Vagina (tissue), 2 donors: ENCODE measurements around the gene POM121L2. TPM values are rescaled to one million over a fixed set of nuclear protein-coding genes. Genes with fewer than 3 reads are reported as not detected.

Source experiments
- DNase-seq, 2 donors: peaks; one replicate each; pipeline ENCODE4 v3.0.0-alpha.2; 2017; ENCODE audit errors: extremely low spot score in 2 of 2
- H3K27ac ChIP-seq: fragments of 200-600 bp; sonication (generic); one replicate; pipeline ENCODE4 v1.5.1; 2019
- H3K27me3 ChIP-seq: fragments of 200-600 bp; sonication (generic); one replicate; pipeline ENCODE4 v1.5.1; 2019
- H3K36me3 ChIP-seq, 2 donors: fragments of 200-600 bp; sonication (generic); one replicate each; pipeline ENCODE4 v1.5.1; 2017 to 2019
- H3K4me1 ChIP-seq: fragments of 200-600 bp; sonication (generic); one replicate; pipeline ENCODE4 v1.5.1; 2019
- H3K4me3 ChIP-seq, 2 donors: fragments of 200-600 bp; sonication (generic); 1 replicate in 1 of 2; 2 replicates in 1 of 2; pipeline ENCODE4 v1.5.1; 2016 to 2019
- H3K9me3 ChIP-seq: fragments of 200-600 bp; sonication (generic); one replicate; pipeline ENCODE4 v1.5.1; 2019
- POLR2A ChIP-seq, 2 donors: fragments of 450-650 bp; IDR thresholded peaks; one replicate each; pipeline ENCODE4 v1.6.1; 2017; ENCODE audit warnings: antibody characterized with exemption in 2 of 2, mild to moderate bottlenecking in 2 of 2, moderate library complexity in 2 of 2
- POLR2AphosphoS5 ChIP-seq, 2 donors: sonication (generic); formaldehyde crosslinking; IDR thresholded peaks; one replicate each; pipeline ENCODE4 v1.9.0; 2017; ENCODE audit warnings: antibody characterized with exemption in 2 of 2, mild to moderate bottlenecking in 2 of 2, low read depth in 1 of 2; ENCODE audit not compliant: insufficient read depth in 1 of 2
- intact Hi-C: fragments of 100-400 bp; cut with DNase I; formaldehyde crosslinking; loops from one replicate; pipeline ENCODE4 v1.15.1; 2023
- total RNA-seq: library from RNA; depleted of rRNA; stranded (reverse); fragments of >200 nt; gene quantifications from one replicate; pipeline ENCODE4 v1.2.3, GENCODE V29; 2016
- TF ChIP-seq, protein P1 (sequence below), 3 experiments: fragments of 450-650 bp in 2 of 3; fragments of 200-600 bp in 1 of 3; sonication (generic) in 1 of 3; IDR thresholded peaks; one replicate each; pipeline ENCODE4 v1.5.1; 2017 to 2019; ENCODE audit warnings: antibody characterized with exemption in 3 of 3, mild to moderate bottlenecking in 2 of 3, moderate library complexity in 2 of 3

The POM121L2 gene
- total RNA-seq, 1 donor from 2014 or later, result not detected

- intact Hi-C loops, result no loop called here
- DNase-seq, result no peak
- Histone ChIP-seq H3K27ac (no peak overlapping the region), H3K4me1 (no peaks in the 10 kb centered on the region), H3K27me3 (no peaks in the 10 kb centered on the region), H3K9me3 (no peaks in the 10 kb centered on the region), H3K4me3 (no peak overlapping the region), H3K36me3 (no peaks in the 10 kb centered on the region)
- TF ChIP-seq POLR2AphosphoS5 (IDR thresholded peaks at IDR 0.05; ENCODE audit: insufficient read depth in 1 of 2, low read depth in 1 of 2) (no peak), POLR2A (IDR thresholded peaks at IDR 0.05) (no peak)
Measured at GRCh38 chr6:27297857-27298730, 14.0 kb downstream of the POM121L2 start.

- Histone ChIP-seq H3K27ac (no peak overlapping the region), H3K4me3 (no peak overlapping the region), H3K36me3 (no peaks in the 10 kb centered on the region), H3K27me3 (no peaks in the 10 kb centered on the region), H3K9me3 (no peaks in the 10 kb centered on the region), H3K4me1 (no peaks in the 10 kb centered on the region)
- no peak for DNase-seq
- TF ChIP-seq POLR2AphosphoS5 (IDR thresholded peaks at IDR 0.05; ENCODE audit: insufficient read depth in 1 of 2, low read depth in 1 of 2) (no peak), POLR2A (IDR thresholded peaks at IDR 0.05) (no peak)
- intact Hi-C loops, result no loop called here
Measured at GRCh38 chr6:27297484-27297856, 14.6 kb downstream of the POM121L2 start.

GRCh38 chr6:27296106-27296783 lies 15.8 kb downstream of the POM121L2 start:
- no peaks in the 10 kb centered on the region for H3K27me3 ChIP-seq
- no peak for TF ChIP-seq POLR2A (IDR thresholded peaks at IDR 0.05)
- TF ChIP-seq POLR2AphosphoS5 (IDR thresholded peaks at IDR 0.05; ENCODE audit: insufficient read depth in 1 of 2, low read depth in 1 of 2), result no peak
- TF ChIP-seq, protein P1, sequence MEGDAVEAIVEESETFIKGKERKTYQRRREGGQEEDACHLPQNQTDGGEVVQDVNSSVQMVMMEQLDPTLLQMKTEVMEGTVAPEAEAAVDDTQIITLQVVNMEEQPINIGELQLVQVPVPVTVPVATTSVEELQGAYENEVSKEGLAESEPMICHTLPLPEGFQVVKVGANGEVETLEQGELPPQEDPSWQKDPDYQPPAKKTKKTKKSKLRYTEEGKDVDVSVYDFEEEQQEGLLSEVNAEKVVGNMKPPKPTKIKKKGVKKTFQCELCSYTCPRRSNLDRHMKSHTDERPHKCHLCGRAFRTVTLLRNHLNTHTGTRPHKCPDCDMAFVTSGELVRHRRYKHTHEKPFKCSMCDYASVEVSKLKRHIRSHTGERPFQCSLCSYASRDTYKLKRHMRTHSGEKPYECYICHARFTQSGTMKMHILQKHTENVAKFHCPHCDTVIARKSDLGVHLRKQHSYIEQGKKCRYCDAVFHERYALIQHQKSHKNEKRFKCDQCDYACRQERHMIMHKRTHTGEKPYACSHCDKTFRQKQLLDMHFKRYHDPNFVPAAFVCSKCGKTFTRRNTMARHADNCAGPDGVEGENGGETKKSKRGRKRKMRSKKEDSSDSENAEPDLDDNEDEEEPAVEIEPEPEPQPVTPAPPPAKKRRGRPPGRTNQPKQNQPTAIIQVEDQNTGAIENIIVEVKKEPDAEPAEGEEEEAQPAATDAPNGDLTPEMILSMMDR (IDR thresholded peaks at IDR 0.05), result no peak
- H3K9me3 ChIP-seq, result no peaks in the 10 kb centered on the region
- H3K4me3 ChIP-seq, result no peak overlapping the region
- intact Hi-C loops, result no loop called here
- H3K4me1 ChIP-seq, result no peaks in the 10 kb centered on the region
- DNase-seq, result no peak
- no peaks in the 10 kb centered on the region for H3K36me3 ChIP-seq
- no peak overlapping the region for H3K27ac ChIP-seq

GRCh38 chr6:27295301-27296079 lies 16.6 kb downstream of the POM121L2 start:
- no peak for TF ChIP-seq POLR2AphosphoS5 (IDR thresholded peaks at IDR 0.05; ENCODE audit: insufficient read depth in 1 of 2, low read depth in 1 of 2)
- no peak for TF ChIP-seq POLR2A (IDR thresholded peaks at IDR 0.05)
- TF ChIP-seq, protein P1 (IDR thresholded peaks at IDR 0.05), result no peak
- no peak overlapping the region for H3K27ac ChIP-seq
- H3K9me3 ChIP-seq, result no peaks in the 10 kb centered on the region
- H3K4me1 ChIP-seq, result no peaks in the 10 kb centered on the region
- H3K36me3 ChIP-seq, result no peaks in the 10 kb centered on the region
- H3K4me3 ChIP-seq, result no peak overlapping the region
- no peaks in the 10 kb centered on the region for H3K27me3 ChIP-seq
- intact Hi-C loops, result no loop called here
- DNase-seq, result no peak

- Histone ChIP-seq H3K9me3 (no peaks in the 10 kb centered on the region), H3K27ac (no peak overlapping the region), H3K36me3 (no peaks in the 10 kb centered on the region), H3K27me3 (no peaks in the 10 kb centered on the region), H3K4me3 (no peak overlapping the region), H3K4me1 (no peaks in the 10 kb centered on the region)
- intact Hi-C loops, result no loop called here
- no peak for TF ChIP-seq POLR2A (IDR thresholded peaks at IDR 0.05)
- TF ChIP-seq, protein P1 (IDR thresholded peaks at IDR 0.05), result no peak
- DNase-seq, result no peak
Measured at GRCh38 chr6:27294409-27294808, 17.7 kb downstream of the POM121L2 start.
